Measurements from ENCODE around the gene IER5L.

- no peak for TF ChIP-seq PHF21A (IDR thresholded peaks at IDR 0.05; ENCODE audit: borderline replicate concordance, low read depth)
- TF ChIP-seq GATA2 (CRISPR knock-in tag; IDR thresholded peaks at IDR 0.05), result no peak
- TF ChIP-seq MCM5 (IDR thresholded peaks at IDR 0.05; ENCODE audit: low read depth), result no peak
- TF ChIP-seq ZNF318 (IDR thresholded peaks at IDR 0.05; ENCODE audit: borderline replicate concordance in 1 of 2, low read depth in 1 of 2), result no peak
- TF ChIP-seq TEAD2 (tag; IDR thresholded peaks at IDR 0.05), result no peak
- no peak for TF ChIP-seq EP300 (IDR thresholded peaks at IDR 0.05; ENCODE audit: low read length)
- TF ChIP-seq SLC30A9 (CRISPR knock-in tag; IDR thresholded peaks at IDR 0.05), result no peak
- no peak for TF ChIP-seq CREM (IDR thresholded peaks at IDR 0.05; ENCODE audit: low read depth)
- no peak for TF ChIP-seq CTCF (IDR thresholded peaks at IDR 0.05 in 2 of 3, conservative IDR thresholded peaks at IDR 0.05 in 1 of 3; ENCODE audit: insufficient read depth in 2 of 3, low read depth in 1 of 3, low read length in 3 of 3)
Observed at GRCh38 chr9:129172816-129173215, 5.2 kb downstream of the IER5L start.

All from K562 (cell line).